Fibroblast of the aortic adventitia (primary cell): Measurements from ENCODE around the gene SLX4IP. TPM values are rescaled to one million over a fixed set of nuclear protein-coding genes. Genes with fewer than 3 reads are reported as not detected.

Source experiments
- DNase-seq: peaks from one replicate; pipeline ENCODE4 v3.0.0-alpha.2; 2010; ENCODE audit warnings: low read depth
- H3K4me3 ChIP-seq: 2 replicates; pipeline ENCODE4 v1.5.1; 2011; ENCODE audit warnings: low read depth, mild to moderate bottlenecking, control low read depth, low read length, moderate library complexity
- CTCF ChIP-seq: IDR thresholded peaks from 2 replicates; pipeline ENCODE4 v1.5.1; 2011; ENCODE audit warnings: mild to moderate bottlenecking, low read length, control low read depth, inconsistent platforms; ENCODE audit not compliant: insufficient read depth
- total RNA-seq: library from RNA; depleted of rRNA; stranded (reverse); fragments of >200 nt; gene quantifications from 2 replicates; pipeline ENCODE4 v1.2.3, GENCODE V29; 2012; ENCODE audit warnings: low replicate concordance

Gene SLX4IP
- total RNA-seq, 1 donor, result 7.0 TPM

GRCh38 chr20:10660661-10661060, 225.6 kb downstream of the SLX4IP start:
- DNase-seq, result no peak
- H3K4me3 ChIP-seq, result no peak overlapping the region
- TF ChIP-seq CTCF, result no peak

DNA sequence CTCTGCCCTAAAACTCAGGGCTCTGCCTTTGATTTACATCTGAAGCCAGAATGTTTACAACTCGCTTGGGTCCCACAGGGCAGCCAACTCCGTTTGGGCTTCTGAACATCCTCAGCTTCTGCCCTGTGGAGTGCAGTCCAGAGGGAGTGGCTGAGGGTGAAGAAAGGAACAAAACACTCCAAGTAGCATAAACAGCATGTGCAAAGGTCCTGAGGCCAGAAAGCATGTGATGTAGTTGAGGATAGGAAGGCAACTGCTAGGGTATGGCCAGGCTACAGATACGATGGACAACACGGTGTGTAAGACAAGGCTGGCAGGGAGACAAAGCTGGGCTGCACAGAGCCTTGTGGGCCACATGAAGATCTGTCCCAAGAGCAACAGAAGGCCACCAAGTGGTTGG, 226.2 kb downstream of the SLX4IP start:
- no peak overlapping the region for H3K4me3 ChIP-seq
- TF ChIP-seq CTCF, result no peak
- DNase-seq, result no peak

DNA sequence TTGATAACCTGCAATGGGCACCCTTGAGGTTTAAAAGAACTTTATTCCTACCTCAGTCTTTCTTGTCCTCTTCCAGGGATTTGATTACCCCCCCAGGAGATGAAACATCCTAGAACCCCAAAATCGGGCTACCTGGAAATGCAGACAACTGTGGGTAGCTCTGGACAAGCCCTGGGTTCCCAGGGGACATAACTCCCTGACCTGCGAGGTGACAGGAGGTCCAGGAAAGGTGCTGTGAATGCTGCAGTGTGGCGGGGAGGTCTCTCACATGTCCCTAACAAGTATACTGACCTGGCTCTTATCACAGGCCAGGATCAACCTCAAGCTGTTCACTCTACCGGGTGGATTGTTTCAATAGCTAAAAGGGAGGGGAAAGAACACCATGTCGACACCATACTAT, 227.0 kb downstream of the SLX4IP start:
- no peak overlapping the region for H3K4me3 ChIP-seq
- no peak for TF ChIP-seq CTCF
- DNase-seq, result no peak

- no peak for TF ChIP-seq CTCF
- DNase-seq, result no peak
- no peak overlapping the region for H3K4me3 ChIP-seq
Observed at GRCh38 chr20:10662661-10663458, 227.8 kb downstream of the SLX4IP start.

GRCh38 chr20:10663756-10664155, 228.7 kb downstream of the SLX4IP start:
- no peak for DNase-seq
- no peak overlapping the region for H3K4me3 ChIP-seq
- TF ChIP-seq CTCF, result no peak

DNA sequence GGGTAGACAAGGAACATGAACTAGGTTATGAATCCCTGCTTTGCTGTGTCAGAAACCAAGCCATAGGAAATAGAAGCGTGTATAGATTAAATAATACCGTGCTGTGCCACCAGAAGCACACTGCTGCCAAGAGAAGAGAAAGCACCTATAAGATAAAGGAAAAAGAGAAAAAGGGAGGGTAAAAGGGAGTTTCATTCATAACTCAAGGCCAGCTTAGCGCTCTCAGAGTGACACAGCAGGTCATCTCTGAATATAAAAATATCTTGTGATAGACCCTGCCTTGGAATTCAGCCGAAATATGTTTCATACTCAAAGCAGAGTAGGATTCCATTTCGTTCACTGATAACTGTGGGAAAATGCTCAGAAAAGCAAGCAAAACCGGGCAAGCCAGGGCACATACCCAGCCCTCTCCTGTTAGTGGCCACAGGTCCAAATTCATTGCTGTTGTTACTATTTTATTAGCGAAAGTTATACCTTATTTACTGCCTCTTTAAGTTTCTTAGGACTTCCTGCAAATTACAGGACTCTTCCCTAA, 230.0 kb downstream of the SLX4IP start:
- TF ChIP-seq CTCF, result no peak
- peak; percentile 62 for DNase-seq
- H3K4me3 ChIP-seq, result no peak overlapping the region
